HG03442 (cell line): ENCODE measurements around the gene ATAD3B.
"Not testable (repeated sequence)": the region's sequence is repeated elsewhere in the genome, so short reads cannot be mapped to it uniquely, and the experiment has no call there.

Experiments used
- ATAC-seq: cut with Tn5 transposase; IDR thresholded peaks from one replicate; pipeline ENCODE4 v1.9.1; 2021; ENCODE audit warnings: mild to moderate bottlenecking, moderate library complexity; ENCODE audit not compliant: unreplicated experiment

The ATAD3B gene

GRCh38 chr1:1509465-1509850 lies 37.9 kb downstream of the ATAD3B start:
- ATAC-seq: not testable (repeated sequence)

DNA sequence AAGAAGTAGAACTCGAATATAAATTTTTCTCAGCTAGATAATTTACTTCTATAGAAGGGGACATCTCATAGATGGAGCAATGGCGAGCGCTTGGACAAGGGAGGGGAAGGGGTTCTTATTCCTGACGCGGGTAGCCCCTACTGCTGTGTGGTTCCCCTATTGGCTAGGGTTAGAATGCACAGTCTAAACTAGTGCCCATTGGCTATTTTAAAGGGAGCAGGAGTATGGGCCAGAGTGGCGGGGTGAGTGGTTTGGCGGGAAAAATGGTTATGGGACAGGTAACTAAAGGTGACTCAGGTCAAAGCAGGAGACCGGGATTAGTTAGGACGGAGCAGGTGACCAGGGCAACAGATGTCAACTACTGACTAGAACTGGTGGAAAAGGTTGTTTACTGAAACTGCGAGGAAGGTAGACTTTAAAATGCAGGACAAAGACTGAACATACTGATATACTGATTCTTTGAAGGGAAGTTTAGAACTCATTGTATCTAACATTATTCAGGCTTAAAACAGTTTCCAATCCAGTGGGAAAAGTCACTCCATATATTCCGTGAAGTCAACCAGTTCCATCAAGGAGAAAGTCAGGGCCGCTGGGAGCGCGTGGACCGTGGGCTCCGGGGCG lies 39.5 kb downstream of the ATAD3B start:
- ATAC-seq: no peak

DNA sequence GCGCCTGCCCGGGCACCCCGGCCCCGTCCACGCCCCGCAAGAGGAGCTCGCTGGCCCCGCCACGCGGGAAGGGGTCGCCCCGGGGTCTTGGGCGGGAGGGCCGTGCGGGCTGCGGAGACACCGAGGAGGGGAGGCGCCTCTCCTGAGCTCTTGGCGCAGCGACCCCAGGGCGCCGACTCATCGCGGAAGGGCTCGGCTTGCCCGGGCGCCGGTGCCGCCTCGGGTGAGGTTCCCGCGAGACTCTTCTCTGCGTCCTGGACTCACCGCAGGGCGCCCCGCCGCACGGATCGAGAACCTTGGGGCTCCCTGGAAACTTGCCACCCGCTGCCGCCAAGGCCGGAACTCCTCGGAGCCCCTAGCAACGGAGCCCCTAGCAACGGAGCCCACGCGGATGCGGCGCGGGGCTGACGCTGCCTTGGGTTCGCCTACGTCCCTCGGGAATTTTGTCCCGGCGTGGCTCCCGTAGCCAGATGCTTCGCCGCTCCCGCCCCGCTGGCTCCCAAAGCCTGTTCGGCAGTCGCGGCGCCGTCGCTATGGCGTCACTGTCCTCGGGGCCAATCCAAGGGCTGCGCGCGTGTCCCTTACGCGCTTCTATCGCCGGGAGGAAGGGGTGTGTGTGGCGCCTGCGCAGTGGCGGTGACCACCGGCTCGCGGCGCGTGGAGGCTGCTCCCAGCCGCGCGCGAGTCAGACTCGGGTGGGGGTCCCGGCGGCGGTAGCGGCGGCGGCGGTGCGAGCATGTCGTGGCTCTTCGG lies 40.1 kb downstream of the ATAD3B start, which contains the start of gene ATAD3A:
Gene ATAD3A, plus strand, starts transcription at position 630 of the 753 bp plus-strand sequence. Its CDS starts 107 bp downstream, at position 737.
- peak; percentile 85 for ATAC-seq

- ATAC-seq: not testable (repeated sequence)
These were observed 40.9 kb downstream of the ATAD3B start for GRCh38 chr1:1512425-1512824.

- not testable (repeated sequence) for ATAC-seq
These were observed 42.1 kb downstream of the ATAD3B start for GRCh38 chr1:1513675-1514074.

- not testable (repeated sequence) for ATAC-seq
These were observed 42.8 kb downstream of the ATAD3B start for GRCh38 chr1:1514376-1514775.

GRCh38 chr1:1516923-1517322 lies 45.4 kb downstream of the ATAD3B start:
- not testable (repeated sequence) for ATAC-seq

DNA sequence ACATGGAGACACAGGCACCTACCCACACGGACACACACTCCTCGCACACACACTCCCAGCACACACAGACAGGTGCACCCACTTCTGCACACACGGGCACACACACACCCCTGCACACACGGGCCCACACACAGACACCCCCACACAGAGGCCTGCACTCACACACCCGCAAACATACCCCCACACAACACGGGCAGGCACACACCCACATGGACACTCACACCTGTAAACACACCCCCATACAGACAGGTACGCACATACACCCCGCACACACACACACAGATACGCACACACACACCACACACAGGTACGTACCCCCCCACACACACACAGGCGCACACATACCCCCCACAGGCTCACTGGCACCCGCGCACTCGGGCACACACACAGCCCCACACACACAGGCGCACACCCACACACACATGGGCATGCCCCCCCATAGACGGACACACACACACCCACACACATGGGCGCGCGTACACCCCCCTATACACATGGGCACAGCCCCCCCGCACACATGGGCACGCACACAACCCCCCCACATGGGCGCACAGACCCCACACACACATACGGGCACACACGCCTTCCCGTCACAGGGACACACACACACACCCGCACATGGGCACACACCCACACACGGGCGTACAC lies 46.5 kb downstream of the ATAD3B start:
- no peak for ATAC-seq

DNA sequence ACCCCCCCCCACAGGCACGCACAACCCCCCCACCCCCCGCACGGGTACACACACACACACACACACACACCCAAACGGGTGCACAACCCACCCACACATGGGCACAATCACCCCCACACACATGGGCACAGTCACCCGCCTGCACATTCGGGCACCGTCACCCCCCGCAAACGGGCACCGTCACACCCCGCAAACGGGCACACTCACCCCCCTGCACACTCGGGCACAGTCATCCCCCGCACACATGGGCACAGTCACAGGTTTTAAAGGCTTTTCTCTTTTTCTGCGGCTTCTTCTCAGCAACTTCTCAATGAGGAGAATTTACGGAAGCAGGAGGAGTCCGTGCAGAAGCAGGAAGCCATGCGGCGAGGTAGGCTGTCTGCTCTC lies 47.0 kb downstream of the ATAD3B start:
- ATAC-seq: not testable (repeated sequence)

DNA sequence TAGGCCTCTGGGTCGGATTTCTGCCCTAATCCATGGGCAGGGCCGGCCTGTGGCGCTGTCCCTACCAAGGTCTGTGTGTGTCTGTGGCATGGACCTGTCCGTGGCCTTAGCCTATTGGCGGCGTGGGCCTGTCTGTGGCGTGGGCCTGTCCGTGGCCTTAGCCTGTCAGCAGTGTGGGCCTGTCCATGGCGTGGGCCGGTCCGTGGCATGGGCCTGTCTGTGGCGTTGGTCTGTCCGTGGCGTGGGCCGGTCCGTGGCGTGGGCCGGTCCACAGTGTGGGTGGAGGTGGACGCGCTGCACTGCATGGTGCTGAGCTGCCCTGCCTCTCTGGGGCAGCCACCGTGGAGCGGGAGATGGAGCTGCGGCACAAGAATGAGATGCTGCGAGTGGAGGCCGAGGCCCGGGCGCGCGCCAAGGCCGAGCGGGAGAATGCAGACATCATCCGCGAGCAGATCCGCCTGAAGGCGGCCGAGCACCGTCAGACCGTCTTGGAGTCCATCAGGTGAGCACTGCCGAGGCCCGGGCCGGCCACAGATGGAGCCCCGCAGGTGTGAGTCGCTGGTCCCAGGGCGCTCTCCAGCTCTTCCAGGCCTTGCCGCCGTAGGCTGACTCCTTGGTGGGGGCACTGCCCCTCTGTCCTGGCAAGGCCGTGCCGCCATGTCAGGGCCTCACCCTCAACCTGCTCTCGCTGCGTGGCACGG lies 48.4 kb downstream of the ATAD3B start:
- ATAC-seq: not testable (repeated sequence)

GRCh38 chr1:1521331-1521730 lies 49.8 kb downstream of the ATAD3B start:
- no peak for ATAC-seq

DNA sequence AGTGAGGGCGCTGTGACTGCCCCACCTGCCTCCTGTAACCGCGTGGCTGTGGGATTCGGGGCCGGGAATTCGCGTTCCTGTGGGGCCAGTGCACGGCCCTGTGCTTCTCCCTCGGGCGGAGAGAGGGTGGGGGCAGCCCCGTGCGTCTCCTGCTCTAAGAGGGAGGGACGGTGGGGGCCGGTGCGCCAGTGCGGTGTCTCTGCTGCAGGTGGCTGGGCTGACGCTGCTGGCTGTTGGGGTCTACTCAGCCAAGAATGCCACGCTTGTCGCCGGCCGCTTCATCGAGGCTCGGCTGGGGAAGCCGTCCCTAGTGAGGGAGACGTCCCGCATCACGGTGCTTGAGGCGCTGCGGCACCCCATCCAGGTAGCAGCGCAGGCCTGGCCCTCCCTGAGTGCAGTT lies 51.0 kb downstream of the ATAD3B start:
- ATAC-seq: not testable (repeated sequence)

- ATAC-seq: not testable (repeated sequence)
These were observed 51.7 kb downstream of the ATAD3B start for GRCh38 chr1:1523226-1523625.

DNA sequence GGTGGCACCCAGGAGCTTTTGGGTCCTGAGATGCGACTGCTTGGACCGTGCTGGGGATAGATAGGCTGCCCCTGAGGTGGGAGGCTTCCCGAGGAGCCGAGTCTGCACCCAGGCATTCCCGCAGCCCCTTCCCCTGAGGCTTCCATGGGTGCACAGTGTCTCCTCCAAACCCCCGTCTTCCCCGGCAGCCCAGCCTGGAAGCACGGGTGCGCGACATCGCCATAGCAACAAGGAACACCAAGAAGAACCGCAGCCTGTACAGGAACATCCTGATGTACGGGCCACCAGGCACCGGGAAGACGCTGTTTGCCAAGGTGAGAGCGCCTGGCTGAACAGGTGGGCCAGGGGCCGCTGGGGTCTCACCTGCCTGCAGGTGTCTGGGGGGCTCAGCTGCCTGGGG lies 52.1 kb downstream of the ATAD3B start:
- not testable (repeated sequence) for ATAC-seq

GRCh38 chr1:1524750-1525383 lies 53.3 kb downstream of the ATAD3B start:
- not testable (repeated sequence) for ATAC-seq

GRCh38 chr1:1526476-1526875 lies 54.9 kb downstream of the ATAD3B start:
- ATAC-seq: not testable (repeated sequence)

DNA sequence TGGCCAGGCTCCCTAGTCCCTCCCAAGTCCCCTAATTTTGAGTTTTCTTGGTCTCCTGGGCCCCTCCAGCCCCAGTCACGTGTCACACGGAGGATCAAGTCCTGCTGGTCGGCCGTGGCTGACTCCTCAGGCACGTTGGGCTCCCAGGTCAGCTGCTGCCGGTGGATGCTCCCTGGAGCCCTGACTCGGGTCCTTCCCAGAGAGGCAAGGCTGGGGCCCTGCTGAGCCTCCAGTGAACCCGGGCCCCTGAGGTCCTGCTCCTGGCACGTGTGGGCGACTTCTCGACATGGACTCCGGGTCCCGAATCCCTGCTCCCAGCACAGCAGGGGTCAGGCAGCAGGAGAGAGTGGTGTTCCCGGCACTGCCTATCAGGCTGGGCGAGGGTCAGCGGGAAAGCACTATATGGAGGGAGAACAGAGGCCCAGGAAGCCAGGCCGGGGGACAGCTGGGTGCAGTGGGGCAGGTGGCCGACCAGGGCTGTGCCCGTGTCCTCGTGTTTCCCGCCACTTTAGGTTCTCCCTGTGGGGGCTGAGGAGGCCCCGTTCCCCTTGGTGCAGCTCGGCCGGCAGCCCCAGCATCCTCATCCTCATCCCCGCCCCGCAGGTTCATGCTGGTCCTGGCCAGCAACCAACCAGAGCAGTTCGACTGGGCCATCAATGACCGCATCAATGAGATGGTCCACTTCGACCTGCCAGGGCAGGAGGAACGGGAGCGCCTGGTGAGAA lies 55.7 kb downstream of the ATAD3B start:
- ATAC-seq: no peak

GRCh38 chr1:1528301-1529267 lies 57.0 kb downstream of the ATAD3B start:
- ATAC-seq: no peak

GRCh38 chr1:1529321-1529720 lies 57.8 kb downstream of the ATAD3B start:
- no peak for ATAC-seq
